Fibroblast of lung (primary cell): ENCODE results near the gene UTP25. TPM values are rescaled to one million over a fixed set of nuclear protein-coding genes. Genes with fewer than 3 reads are reported as not detected.
A peak's percentile ranks its signal among the peaks of the same experiment; 100 is the strongest.

Experiments
- DNase-seq, 2 donors: peaks; one replicate each; pipeline versions ENCODE4 v3.0.0 to v3.0.0-alpha.2; 2010; ENCODE audit warnings: low read depth in 2 of 2
- H2AFZ ChIP-seq: 2 replicates; pipeline ENCODE4 v1.5.1; 2012; ENCODE audit warnings: low read length, control low read depth, inconsistent platforms
- H3K27ac ChIP-seq: 2 replicates; pipeline ENCODE4 v1.5.1; 2011; ENCODE audit warnings: low read length, control low read depth; ENCODE audit not compliant: insufficient read depth
- H3K27me3 ChIP-seq: 2 replicates; pipeline ENCODE4 v1.5.1; 2011; ENCODE audit warnings: mild to moderate bottlenecking, low read length; ENCODE audit not compliant: control insufficient read depth, insufficient read depth
- H3K36me3 ChIP-seq: 2 replicates; pipeline ENCODE4 v1.5.1; 2011; ENCODE audit warnings: low read length; ENCODE audit not compliant: control insufficient read depth, insufficient read depth
- H3K4me1 ChIP-seq: 2 replicates; pipeline ENCODE4 v1.5.1; 2011; ENCODE audit warnings: low read length; ENCODE audit not compliant: control insufficient read depth, insufficient read depth; ENCODE audit errors: extremely low read depth
- H3K4me2 ChIP-seq: 2 replicates; pipeline ENCODE4 v1.5.1; 2011; ENCODE audit warnings: low read length, control low read depth; ENCODE audit not compliant: insufficient read depth; ENCODE audit errors: extremely low read depth
- H3K4me3 ChIP-seq, 4 experiments: fragments of 200-600 bp in 1 of 4; sonication (generic) in 1 of 4; replicated peaks in 1 of 4; 2 replicates each; pipeline ENCODE4 v1.5.1; 2011 to 2016; ENCODE audit warnings: low read length in 4 of 4, low read depth in 3 of 4, mild to moderate bottlenecking in 3 of 4, control low read depth in 2 of 4, inconsistent platforms in 1 of 4, mixed read lengths in 1 of 4; ENCODE audit not compliant: insufficient read depth in 1 of 4; ENCODE audit errors: control extremely low read depth in 1 of 4
- H3K79me2 ChIP-seq: 2 replicates; pipeline ENCODE4 v1.5.1; 2012; ENCODE audit warnings: mild to moderate bottlenecking, low read length, inconsistent platforms; ENCODE audit not compliant: control insufficient read depth, insufficient read depth
- H3K9ac ChIP-seq: 2 replicates; pipeline ENCODE4 v1.5.1; 2011; ENCODE audit warnings: mild to moderate bottlenecking, low read length, control low read depth; ENCODE audit not compliant: insufficient read depth
- H3K9me3 ChIP-seq: 2 replicates; pipeline ENCODE4 v1.5.1; 2012; ENCODE audit warnings: low read depth, low read length; ENCODE audit not compliant: control insufficient read depth, insufficient read depth
- H4K20me1 ChIP-seq: 2 replicates; pipeline ENCODE4 v1.5.1; 2011; ENCODE audit warnings: low read length; ENCODE audit not compliant: control insufficient read depth, insufficient read depth; ENCODE audit errors: extremely low read depth
- EZH2 ChIP-seq: IDR thresholded peaks from 2 replicates; pipeline ENCODE4 v1.5.1; 2012; ENCODE audit warnings: low read length, control low read depth, mild to moderate bottlenecking; ENCODE audit errors: missing control alignments
- polyA plus RNA-seq, 2 donors: library from polyadenylated mRNA; depleted of rRNA in 1 of 2; stranded (reverse) in 1 of 2; unstranded in 1 of 2; fragments of >200 nt; gene quantifications; 2 replicates each; pipeline ENCODE4 v1.2.1, GENCODE V29; 2011 to 2012; ENCODE audit warnings: missing spikeins in 1 of 2
- total RNA-seq: library from RNA; depleted of rRNA; stranded (reverse); fragments of >200 nt; gene quantifications from 2 replicates; pipeline ENCODE4 v1.2.1, GENCODE V29; 2014
- TF ChIP-seq, protein P1 (sequence below), 2 donors: IDR thresholded peaks in 1 of 2; conservative IDR thresholded peaks in 1 of 2; 1 replicate in 1 of 2; 2 replicates in 1 of 2; pipeline ENCODE4 v1.5.1; 2011 to 2012; ENCODE audit warnings: low read length in 2 of 2, control low read depth in 1 of 2, inconsistent platforms in 1 of 2, low read depth in 1 of 2, mild to moderate bottlenecking in 1 of 2

Gene UTP25
- total and polyA plus RNA-seq, 2 donors (not counting 1 experiment from before 2014, with no cell fraction given) = 10.4 to 12.3 TPM

DNA sequence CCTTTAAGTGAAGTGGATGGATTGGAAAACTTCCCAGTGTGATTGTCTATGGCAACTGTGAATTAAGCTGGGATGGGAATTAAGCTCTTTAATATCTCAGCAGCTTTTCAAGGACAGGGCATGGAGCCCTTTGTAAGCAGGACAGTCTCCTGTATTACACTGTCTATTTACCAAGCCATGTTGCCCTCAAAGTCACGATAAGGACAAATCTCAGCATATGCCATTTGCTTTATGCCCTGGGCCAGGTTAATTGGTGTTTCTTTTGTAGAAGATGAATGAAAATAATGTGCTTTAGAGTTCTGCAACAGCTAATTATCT, 17.6 kb downstream of the UTP25 start:
- peak in 1 of 2 donors; percentile 29 for DNase-seq
- Histone ChIP-seq H3K4me3 (no peak overlapping the region), H3K4me1 (peaks cover 13% of the 10 kb centered on the region), H3K79me2 (peaks cover 29% of the 10 kb centered on the region), H3K27ac (no peak overlapping the region), H3K9ac (no peak overlapping the region), H3K4me2 (no peak overlapping the region), H3K36me3 (peaks cover 18% of the 10 kb centered on the region), H2AFZ (no peak overlapping the region), H4K20me1 (no peaks in the 10 kb centered on the region), H3K9me3 (no peaks in the 10 kb centered on the region), H3K27me3 (no peaks in the 10 kb centered on the region)
- TF ChIP-seq, protein P1, sequence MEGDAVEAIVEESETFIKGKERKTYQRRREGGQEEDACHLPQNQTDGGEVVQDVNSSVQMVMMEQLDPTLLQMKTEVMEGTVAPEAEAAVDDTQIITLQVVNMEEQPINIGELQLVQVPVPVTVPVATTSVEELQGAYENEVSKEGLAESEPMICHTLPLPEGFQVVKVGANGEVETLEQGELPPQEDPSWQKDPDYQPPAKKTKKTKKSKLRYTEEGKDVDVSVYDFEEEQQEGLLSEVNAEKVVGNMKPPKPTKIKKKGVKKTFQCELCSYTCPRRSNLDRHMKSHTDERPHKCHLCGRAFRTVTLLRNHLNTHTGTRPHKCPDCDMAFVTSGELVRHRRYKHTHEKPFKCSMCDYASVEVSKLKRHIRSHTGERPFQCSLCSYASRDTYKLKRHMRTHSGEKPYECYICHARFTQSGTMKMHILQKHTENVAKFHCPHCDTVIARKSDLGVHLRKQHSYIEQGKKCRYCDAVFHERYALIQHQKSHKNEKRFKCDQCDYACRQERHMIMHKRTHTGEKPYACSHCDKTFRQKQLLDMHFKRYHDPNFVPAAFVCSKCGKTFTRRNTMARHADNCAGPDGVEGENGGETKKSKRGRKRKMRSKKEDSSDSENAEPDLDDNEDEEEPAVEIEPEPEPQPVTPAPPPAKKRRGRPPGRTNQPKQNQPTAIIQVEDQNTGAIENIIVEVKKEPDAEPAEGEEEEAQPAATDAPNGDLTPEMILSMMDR (conservative IDR thresholded peaks at IDR 0.05 in 1 of 2, IDR thresholded peaks at IDR 0.05 in 1 of 2; ENCODE audit: low read depth in 1 of 2, low read length in 2 of 2) = no peak
- TF ChIP-seq EZH2 = no peak

DNA sequence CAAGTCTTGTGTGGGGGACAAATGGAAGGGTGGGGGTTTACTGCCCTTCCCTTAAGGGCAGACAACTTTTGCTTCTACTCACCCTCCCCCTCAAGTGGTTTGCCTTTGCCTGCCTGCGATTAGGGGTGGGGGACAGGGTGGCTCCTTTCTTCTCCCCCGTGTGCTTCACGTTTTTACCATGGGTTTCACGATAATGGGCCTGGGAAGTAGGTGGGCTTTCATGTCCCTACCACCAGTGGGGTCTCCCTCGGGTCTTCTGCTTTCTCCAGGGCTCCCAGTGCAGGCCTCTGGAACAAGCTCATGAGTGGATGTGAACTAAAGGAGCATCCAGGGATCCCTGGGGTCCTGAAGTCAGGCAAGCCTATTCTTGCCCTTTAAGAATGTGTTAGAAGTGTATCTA, 21.6 kb downstream of the UTP25 start:
- peaks cover 13% of the 10 kb centered on the region for H3K79me2 ChIP-seq
- TF ChIP-seq EZH2 = no peak
- TF ChIP-seq, protein P1 (conservative IDR thresholded peaks at IDR 0.05 in 1 of 2, IDR thresholded peaks at IDR 0.05 in 1 of 2; ENCODE audit: low read depth in 1 of 2, low read length in 2 of 2) = no peak

DNA sequence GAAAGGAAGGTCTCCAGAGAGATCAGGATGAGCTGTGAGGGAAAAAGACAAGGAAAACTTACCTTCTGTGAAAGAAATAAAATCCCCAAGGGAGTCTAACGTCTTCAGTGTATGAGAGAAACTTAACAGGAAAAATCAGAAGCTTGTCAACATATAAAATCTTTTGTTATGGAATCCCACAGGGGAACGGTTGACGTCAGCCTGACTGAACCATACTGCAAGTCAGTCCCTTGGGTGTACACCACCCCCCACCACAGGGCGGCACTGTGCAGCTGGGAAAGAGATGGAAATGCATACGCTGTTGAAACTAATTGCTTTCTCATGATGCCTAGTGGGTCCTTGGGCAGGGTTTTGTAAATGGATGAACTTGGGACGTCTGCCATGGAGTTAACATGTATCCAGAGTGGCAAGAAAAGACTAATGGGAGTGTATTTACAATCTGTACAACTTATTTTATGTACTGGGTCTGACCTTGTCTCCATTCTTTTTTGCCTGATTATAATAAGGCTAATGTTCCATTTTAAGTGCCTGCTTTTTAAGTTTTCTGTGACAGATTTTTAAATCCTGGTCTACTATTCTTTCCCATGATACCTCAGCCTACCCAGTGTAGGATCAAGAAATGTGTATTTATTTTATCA, 22.7 kb downstream of the UTP25 start:
- no peak overlapping the region for H3K27ac ChIP-seq
- no peak for TF ChIP-seq EZH2
- TF ChIP-seq, protein P1 (conservative IDR thresholded peaks at IDR 0.05 in 1 of 2, IDR thresholded peaks at IDR 0.05 in 1 of 2; ENCODE audit: low read depth in 1 of 2, low read length in 2 of 2) = peak; percentile 55 to 78
- H3K27me3 ChIP-seq = no peaks in the 10 kb centered on the region
- no peak overlapping the region for H3K9ac ChIP-seq
- H3K36me3 ChIP-seq = peaks cover 6% of the 10 kb centered on the region
- H3K4me1 ChIP-seq = no peaks in the 10 kb centered on the region
- H4K20me1 ChIP-seq = no peaks in the 10 kb centered on the region
- H2AFZ ChIP-seq = no peak overlapping the region
- DNase-seq = peak; percentile 55 to 64
- peaks cover 9% of the 10 kb centered on the region for H3K79me2 ChIP-seq
- H3K9me3 ChIP-seq = no peaks in the 10 kb centered on the region
- no peak overlapping the region for H3K4me2 ChIP-seq
- no peak overlapping the region for H3K4me3 ChIP-seq

More for the DNA sequence above, 21.6 kb downstream of the UTP25 start:
- no peak overlapping the region for H3K4me2 ChIP-seq
- no peak overlapping the region for H3K9ac ChIP-seq
- no peak overlapping the region for H3K4me3 ChIP-seq
- peaks cover 2% of the 10 kb centered on the region for H3K4me1 ChIP-seq
- H3K27me3 ChIP-seq = no peaks in the 10 kb centered on the region
- no peak for DNase-seq
- no peaks in the 10 kb centered on the region for H3K9me3 ChIP-seq
- H4K20me1 ChIP-seq = no peaks in the 10 kb centered on the region
- H2AFZ ChIP-seq = no peak overlapping the region
- H3K27ac ChIP-seq = no peak overlapping the region
- H3K36me3 ChIP-seq = peaks cover 6% of the 10 kb centered on the region
